ENCODE results near the gene HDAC4.

HDAC4 gene

DNA sequence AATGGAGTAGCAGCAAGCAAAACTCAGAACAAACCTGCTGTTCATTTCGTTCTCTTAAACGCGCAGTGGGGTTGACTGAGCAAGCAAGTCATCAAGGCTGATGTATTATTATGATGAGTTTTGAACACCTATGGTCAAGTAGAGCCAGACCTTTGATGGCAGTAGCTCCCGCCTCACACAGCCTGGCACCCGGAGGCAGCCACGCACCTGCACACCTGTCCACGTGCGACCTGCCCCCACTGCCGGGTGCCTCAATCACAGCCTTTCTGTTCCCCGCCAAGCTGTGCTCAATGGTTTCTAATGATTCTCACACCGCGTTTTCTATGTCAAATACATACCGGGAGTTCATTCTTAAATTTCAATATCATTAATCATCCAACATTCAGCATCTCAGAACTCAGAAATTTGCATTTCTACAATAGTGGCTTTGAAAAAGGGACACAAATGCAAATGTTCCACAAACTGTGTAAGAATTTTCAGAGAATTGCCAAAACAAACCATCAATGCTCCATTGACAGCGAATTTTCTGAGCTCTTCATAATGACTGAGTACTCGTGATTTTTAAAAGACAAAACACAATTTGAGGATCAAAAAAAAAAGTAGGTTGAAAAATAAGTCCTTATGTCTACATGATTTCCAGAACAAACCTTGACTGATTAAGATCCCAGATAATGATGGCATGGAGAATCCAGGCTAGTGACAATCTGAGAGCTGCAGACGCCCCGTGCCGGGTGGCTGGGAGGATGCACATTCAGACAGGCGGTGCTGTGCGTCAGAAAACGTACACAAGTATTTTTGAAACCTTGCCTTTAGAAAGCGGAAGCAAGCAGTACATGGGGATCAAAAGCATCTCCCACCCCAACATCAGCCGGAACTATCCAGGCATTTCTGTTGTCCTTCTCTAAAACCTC is 56.6 kb downstream of the HDAC4 start:
- DNase-seq: no peak

DNA sequence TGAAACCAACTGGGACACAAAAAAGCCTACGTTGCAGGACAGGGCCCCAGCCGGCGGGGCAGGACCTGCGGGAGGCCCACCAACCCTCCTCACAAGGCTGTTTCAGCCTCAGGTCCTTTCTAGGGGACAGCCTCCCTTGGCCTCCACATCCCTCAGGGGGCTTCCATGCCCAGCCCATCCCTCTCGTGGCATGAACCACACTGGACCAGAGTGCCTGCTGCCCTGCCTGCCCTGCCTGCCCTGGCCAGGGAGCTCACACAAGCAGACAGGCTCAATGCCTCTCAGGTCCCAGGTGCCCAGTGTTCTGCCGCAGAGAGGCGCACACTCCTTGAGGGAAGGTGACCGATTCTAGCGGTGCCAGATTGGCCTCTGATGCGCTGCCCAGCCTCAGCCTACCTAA is 57.4 kb downstream of the HDAC4 start:
- no peak for DNase-seq

DNA sequence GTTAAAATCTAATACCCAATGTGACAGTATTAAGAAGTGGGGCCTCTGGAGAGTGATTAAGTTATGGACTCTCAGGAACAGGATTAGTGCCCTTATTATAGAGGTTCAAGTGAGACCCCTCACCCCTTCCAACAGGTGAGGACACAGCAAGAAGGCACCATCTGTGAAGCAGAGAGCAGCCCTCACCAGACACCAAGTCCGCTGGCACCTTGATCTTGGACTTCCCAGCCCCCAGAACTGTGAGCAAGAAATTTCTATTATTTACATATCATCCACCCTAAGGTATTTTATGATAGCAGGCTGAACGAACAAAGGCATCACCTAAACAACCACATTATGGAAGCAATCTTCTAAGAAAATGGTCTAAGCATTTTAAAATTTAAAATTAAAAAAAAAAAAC is 59.0 kb downstream of the HDAC4 start:
- DNase-seq: no peak

DNA sequence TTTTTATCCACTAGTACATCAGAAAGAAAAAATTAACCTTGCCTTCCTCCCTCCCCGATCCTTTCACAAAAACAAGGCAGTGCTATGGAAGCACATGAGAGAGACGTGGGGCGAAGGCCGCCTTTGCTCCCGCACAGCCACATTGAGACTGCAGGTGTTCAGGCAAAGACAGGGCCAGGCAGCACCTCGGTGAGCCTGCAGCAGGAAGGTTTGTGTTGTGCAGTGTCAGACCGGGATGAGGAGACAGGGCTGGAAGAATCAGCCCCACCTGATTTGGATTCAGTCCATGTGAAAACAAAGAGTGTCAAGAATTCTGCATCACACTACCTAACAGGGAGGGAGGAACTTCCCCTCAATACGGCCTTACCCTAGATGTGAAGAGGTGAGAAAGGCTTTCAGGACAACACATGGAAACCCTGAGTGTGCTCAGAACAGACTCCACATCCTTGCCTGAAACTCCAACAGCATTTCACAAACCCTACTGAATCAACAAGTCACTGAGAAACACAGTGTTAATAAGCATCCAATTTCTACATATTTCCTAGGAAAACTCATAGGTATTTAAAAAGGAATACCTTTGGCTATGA is 59.6 kb downstream of the HDAC4 start:
- no peak for DNase-seq

DNA sequence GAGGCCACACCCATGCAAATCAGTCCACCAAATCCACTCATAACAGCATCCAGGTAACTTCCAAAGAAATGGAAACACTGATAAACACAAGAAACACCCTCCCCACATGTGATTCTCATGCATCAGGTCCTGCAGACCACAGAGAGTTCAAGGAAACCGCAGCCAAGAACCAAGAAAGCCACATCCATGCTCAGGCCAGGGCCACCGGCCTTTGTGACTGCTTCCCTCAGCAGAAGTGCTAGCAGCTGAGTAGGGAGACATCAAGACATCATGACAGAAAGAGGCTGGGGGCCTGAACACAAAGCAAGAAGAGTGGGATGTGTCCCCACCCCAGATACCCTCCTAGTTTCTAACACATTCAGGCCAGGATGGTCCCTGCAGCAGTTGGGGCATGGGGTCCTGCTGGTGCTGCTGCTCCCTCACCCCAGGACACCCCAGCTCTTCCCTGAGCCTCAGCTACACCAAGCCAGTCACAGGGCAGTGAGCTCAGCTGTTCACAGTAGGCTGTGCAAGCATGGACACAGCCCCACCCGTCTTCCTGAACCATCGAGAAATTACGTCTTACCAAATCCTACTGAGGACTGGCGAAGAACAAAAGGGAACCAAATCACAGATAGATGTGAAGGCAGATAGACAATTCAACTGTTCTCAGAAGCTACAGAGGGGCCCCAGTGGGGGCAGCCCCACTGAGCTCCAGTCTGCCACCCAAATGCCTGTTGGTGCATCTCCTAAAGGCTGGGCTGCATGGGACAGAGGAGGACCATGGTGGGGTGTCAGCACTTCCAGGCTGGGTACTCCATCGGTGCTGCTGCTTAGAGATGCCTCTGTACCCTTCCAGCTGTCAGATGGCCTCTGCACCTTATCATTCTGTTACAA is 60.9 kb downstream of the HDAC4 start:
- no peak for DNase-seq

DNA sequence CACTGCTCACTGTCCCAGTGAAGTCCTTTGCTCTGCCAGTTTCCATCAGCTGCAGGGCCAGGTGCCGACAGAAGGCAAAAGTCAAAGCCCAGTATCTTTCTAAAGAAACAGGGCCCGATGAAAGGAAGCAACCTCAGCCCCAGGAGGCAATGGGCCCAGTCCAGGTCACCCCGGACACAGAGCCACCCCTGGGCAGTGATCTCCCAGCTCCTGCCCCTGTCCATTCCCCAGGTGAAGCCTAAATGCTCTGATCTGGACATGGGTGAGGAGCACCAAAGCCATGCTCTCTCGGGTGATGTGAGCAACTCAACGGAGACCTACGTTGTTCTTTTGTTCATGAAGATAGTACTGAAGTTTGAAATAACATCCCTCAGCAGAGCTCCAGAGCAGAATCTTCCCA is 61.6 kb downstream of the HDAC4 start:
- DNase-seq: no peak

DNA sequence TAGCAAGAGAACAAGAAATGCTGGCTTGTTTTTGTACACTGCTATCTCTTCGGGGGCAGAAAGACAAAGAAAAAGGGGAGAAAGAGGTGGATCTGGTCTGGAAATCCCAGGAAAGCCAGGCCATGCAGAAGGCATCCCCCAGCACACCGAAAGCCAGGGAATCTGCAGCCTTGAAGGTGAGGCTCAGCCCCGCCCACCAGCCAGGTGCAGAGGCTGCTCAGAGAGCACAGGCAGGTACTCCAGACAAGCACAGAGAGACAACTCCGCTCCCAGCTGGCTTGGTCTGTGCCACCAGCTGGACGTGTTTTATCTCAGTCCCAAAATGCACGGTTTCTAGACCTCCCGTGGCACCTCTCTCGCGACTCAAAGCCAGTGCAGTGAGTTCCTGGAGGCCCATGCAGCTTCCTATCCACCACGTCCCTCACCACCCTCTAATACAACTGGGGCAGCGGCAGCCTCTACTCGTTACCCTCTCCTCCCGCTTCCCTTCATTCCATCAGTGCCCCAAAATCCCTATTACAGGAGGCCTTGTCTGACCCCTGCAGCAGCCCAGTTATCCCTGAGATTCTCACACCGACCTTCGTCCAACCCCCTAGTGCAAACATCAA is 62.8 kb downstream of the HDAC4 start:
- no peak for DNase-seq

DNA sequence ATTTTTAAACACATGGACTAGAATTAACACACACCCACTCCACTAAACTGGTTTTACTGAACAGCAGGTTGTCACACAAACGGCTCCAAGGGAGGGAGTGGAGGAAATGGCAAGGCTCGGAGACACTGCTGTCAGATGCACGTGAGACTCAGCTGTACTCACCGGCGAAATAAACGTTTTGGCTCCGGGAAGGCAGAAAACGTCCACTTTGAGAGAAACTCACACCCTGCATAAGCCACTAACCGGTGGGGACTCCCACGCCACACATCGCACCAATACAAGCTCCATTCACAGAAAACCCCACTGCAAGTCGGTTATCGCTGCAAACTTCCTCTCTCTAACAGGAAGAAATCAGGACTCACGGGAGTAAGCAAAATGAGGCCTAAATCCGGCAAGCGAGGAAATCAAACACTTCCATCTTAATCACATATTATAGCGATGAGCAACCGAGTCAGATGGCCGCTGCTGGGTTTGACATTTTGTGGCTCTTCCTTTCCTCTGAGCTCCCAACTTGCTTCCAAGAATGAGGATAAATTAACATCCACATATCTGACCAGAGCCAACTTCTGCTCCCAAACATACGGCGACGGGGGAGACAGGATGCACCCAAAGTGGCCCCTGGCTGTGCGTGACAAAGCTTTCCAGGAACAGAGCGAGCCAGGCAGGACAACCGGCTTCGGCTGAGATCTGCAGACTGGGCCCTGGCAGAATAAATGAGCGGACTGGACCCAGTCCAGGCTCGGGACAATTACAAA is 63.5 kb downstream of the HDAC4 start:
- no peak for DNase-seq

DNA sequence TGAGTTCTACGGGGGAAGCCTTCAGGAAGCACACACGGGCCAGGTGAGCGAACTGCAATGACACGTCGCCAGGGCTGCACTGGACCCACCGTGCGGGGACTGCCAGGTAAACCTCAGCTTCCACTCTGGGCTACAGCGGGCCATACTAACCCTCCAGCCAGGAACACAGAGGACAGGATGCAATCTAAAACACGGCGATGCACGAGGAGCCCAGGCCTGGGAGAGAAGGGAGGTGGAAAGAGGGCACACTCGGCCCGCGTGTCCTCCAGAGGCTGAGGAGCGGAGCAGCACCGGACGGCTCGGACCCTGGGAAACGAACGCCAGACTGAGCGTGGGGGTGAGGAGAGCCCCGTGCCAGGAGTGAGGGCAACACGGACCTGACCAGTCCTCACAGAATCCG is 69.3 kb downstream of the HDAC4 start:
- no peak for DNase-seq

DNA sequence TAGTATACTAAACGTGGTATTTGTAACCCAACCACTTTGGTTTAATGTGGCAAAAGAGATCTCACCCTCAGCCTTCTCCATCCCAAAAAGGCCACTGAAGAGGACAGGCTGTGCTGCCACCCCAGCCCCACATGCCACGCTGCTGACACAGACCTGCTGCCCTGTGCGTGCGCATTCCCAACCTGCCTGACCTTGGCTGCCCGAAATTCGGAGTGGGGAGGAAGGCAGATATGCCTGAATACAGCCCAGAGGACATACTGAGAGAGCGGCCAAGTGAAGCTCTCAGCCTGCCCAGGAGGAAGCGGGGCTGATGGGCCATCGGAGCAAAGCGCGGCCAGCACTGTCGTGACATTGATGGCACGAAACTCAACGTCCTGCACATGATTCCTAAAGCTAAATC is 70.0 kb downstream of the HDAC4 start:
- no peak for DNase-seq

DNA sequence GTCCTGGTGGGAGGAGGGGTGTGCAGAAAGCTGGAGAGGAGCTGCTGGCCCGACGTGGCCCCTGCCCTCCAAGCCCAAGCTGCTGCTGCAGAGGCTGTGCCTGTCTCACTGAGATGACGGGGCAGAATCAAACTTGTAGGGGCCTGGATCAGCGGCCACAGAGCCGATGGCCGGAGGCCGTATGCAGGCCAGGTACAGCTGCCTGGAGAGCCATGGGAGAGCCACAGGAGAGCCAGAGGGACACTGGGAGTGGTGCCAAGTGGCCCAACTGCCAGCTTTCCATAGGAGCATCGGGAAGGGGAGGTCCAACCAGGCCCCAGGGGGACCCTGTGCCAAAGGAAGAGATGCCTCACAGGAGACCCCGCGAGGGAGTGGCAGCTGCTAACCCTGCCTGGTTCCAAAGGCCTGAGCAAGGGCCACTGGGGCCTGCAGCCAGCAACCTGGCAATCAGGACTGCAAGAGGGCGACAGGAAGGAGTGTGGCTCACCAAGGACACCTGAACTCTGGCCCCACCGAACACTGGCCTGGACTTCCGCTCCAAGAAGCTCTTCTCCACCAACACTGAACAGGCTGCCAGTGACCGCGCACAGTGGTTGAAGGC is 70.7 kb downstream of the HDAC4 start:
- DNase-seq: peak; percentile 43

DNA sequence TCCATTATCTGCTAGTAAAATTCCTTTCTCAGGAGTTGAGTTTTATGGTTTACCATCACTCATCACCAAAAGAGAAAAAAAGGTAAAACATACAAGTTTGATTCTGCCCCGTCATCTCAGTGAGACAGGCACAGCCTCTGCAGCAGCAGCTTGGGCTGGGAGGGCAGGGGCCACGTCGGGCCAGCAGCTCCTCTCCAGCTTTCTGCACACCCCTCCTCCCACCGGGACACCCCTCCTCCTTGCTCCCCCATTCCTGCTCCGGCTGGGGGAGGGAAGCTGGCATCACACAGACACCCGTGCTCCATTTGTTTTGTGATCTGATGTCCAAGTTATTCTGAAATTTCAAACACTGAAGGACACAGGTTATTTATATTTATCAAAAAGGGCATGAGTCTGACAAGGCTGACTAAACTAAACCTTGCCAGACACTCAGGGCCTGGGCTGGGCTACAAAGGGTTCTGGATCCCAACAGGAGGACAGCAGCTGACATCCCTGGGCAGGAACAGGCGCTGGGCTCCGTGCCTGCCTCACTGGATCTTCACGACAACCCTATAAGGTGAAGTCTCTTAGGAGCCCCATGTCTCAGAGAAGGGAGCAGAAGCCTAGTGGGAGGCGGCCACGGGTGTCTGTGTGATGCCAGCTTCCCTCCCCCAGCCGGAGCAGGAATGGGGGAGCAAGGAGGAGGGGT is 71.4 kb downstream of the HDAC4 start:
- peak; percentile 41 for DNase-seq

DNA sequence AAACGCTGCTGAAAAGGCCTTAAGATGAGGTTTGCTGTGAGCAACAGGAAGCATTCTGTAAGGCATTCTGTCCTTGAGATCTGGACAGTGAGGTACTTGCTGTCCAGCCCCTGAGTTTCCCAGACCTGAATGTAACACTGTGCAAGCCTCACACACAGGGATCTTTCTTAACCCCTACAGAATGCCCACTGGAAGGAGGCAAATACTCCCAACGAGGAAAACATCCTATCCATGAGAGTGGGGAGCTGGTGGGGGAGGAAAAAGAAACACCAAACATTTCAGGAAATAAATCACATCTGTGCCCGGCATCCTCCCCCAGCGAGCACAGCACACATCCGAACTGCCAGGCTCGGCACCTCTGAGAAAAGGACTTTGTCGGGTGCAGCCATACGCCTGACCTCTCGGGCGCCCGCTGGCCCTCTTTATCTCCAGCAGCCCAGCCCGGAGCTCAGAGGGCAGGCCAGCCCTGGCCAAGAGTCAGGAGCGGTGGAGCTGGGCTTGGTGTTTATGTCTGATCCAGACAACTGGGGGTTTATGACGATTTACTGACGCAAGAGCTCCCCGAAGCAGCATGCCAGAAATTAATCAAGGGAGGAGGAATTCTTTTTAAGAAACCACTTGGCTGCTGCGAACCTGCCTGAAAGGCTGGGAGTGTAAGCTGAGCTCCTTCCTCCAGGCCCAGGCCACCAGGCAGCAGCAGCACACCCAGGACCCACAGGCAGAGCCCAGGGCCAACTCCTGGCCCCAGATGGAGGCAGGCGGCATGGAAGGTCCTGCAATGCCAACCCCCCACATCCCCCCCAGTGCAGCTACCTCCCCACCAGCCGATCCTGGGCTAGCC is 72.2 kb downstream of the HDAC4 start:
- peak; percentile 56 for DNase-seq

DNA sequence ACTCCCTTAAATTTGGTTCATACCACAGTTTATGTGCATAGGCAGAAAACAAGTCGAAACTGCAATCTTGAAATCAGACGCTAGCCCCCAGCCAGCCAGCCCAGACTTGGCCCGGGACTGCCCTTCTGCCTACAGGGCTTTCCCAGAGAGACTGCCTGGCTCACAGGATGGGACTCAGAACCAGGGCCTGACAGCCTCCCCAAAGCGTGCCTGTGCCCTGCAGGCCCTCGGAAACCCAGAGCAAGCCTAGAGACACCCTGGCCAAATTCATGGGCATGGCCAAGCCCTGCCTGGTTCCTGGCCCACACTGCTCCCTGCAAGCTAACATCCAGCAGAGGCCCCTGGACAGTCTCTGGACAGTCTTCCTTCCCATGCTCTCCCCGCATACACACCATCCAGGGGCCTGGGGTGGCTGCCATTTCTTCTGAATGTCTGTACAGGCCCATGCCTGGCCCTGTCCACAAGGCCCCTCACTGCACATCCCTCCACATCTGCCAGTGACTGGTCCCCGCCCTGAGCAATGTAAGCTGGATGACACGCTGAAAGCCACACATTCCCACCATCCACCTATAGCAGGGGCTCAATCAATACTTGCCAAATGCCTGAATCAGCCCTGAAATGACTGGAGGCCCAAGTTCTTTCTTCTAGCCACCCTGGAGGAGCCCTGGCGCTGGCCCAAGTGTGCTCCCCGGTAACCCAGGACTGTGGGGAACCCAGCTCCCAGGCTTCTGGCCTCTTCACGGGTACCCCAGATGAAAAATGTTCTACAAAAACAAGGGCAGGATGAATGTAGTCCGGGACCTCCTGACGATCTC is 73.1 kb downstream of the HDAC4 start:
- DNase-seq: peak; percentile 53

DNA sequence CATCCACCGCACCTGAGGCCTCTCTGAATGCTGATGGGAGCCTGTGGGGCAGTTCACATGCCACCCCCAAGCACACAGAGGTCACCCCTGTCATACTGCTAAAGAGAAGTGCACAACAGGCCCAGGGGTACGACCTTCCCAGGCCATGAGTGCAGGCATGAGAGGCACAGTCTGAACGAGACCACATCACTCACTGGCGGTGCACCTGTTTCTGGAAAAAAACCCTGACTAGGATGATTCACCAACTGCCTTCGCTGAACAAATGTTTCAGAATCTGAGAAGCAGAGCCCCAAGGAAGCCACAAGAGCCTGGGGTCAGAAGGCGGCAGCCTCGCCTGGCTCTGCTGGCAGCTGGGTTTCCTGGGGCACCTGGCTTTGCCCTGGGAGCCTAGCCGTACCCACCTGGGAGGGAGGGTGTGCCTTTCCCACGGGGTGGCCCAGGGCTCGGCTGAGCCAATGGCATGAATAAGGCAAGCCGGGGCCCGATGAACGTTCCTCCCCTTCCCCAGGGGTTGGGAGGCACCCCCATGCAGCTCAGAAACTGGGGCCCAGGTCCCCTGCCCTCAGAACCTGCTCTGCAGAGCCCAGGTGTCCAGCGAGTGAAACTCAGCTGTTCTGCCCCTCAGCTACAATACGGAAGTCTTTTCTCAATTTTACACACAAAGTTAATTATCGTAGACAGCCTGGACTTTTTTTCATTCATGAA is 73.8 kb downstream of the HDAC4 start:
- peak; percentile 51 for DNase-seq

DNA sequence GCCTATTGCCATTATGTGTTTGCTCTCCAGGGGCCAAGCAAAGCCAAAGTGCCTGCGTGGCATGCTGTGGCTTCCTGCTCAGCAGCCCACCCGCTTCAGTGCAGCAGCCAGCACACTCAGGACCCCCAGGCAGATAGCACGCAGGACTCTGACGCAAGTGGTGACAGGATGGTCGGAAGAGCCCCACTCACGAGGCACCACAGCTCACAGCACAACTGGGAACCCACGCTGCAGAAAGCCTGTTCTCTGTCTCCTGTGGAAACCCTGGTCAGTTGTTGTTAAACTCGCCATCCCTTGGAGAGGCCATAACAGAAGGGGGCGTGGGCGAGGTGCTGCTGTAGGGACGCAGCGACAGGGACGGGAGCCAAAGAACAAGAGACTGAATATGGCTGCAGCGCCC is 76.4 kb downstream of the HDAC4 start:
- peak; percentile 35 for DNase-seq

DNA sequence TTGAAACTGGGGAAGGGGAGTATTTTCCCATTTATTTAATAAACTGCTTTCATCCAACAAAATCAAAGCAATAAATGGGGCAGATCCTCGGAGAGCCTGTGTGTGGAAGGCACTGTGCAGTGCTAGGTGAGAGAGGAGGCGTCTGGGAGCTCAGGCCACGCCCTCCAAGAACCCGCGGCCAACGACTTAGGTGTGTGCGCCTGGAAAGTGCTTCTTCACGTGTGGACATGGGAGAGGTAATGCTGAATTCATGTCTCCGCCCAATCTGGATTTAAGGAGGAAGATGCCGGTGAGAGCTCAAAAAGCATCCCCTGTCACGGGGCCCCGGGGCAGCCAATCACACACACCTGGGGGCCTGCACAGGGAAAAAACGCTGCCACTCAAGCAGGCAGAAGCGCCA is 77.4 kb downstream of the HDAC4 start:
- DNase-seq: peak; percentile 12

DNA sequence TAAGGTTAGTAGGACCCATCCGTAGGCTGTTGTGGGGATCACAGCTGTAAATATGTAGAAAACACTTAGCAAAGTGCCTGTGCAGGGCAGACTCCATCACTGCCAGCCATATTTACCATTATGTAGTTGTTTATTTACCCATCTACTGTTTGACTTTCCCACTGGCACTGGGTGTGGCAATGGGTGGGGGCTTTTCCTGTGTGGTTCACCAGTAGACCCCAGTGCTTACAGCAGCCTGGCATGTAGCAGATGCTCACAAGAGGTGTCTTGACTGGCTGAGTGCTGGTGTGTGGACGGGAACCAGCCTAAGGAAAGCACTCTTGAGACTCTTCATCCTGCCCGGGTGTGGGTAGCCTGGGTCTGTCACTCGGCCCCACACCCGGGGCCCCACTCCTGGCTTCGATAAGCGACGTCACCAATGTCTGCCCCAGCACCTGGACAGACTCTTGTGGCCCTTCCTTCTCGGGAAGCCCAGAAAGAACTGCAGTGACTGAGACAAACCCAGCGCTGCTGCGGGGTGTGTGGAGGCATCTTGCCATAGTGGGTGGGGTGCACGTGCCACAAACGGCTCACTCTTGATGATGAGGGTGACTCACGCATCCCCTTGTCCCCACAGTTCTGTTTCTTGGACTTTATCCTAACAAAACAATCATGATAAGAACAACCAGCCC is 78.3 kb downstream of the HDAC4 start:
- peak; percentile 19 for DNase-seq
